HCT116 (cell line): Measurements from ENCODE around the gene PAOX. TPM values are rescaled to one million over a fixed set of nuclear protein-coding genes. Genes with fewer than 3 reads are reported as not detected.

Source experiments
- ATAC-seq: fragments of 200-7000 bp; cut with Tn5 transposase; 2 replicates; pipeline ENCODE4 v1.9.1; 2020; ENCODE audit warnings: mild to moderate bottlenecking, moderate library complexity
- BruUV-seq: library from RNA; stranded (reverse); fragments of 400-500 nt; replicated peaks from 2 replicates; lab custom pipeline; 2021; lab: Mats Ljungman, UMichigan
- CTCF ChIA-PET: fragments of 300-600 bp; sonication (Branson Sonifier 250); formaldehyde crosslinking; loops from one replicate; lab custom pipeline; 2021; ENCODE audit warnings: antibody characterized with exemption; lab: Charles Lee
- POLR2A ChIA-PET: fragments of 300-600, 350-600 bp; sonication (Branson Sonifier 250); formaldehyde crosslinking; loops from one replicate; lab custom pipeline; 2021; ENCODE audit warnings: antibody characterized with exemption; lab: Charles Lee
- RAD21 ChIA-PET, 2 experiments: fragments of 300-600 bp; sonication (Branson Sonifier 250); formaldehyde crosslinking; loops; one replicate each; lab custom pipeline; 2023; ENCODE audit warnings: low total read pairs in 2 of 2; ENCODE audit not compliant: uncharacterized antibody in 2 of 2, unreplicated experiment in 2 of 2, low non-redundant PET in 1 of 2; lab: Charles Lee
- DNase-seq: peaks from one replicate; pipeline ENCODE4 v3.0.0-alpha.2; 2010; ENCODE audit warnings: low read depth, low spot score
- H2AFZ ChIP-seq: fragments of 200-600 bp; shearing (Covaris generic), sonication (generic); 2 replicates; pipeline ENCODE4 v1.6.1; 2017; ENCODE audit warnings: low read depth, mixed run types, mixed read lengths, antibody characterized with exemption, low read length; ENCODE audit not compliant: poor library complexity, severe bottlenecking
- H3K27ac ChIP-seq: 2 replicates; pipeline ENCODE4 v1.5.1; 2012; ENCODE audit warnings: low read depth, low read length
- H3K27me3 ChIP-seq: fragments of 200-600 bp; sonication (generic); 2 replicates; pipeline ENCODE4 v1.6.1; 2016; ENCODE audit warnings: mixed run types, low read length, mixed read lengths; ENCODE audit not compliant: insufficient read depth
- H3K36me3 ChIP-seq, 2 experiments: fragments of 200-500 bp in 1 of 2; fragments of 200-600 bp in 1 of 2; sonication (Bioruptor generic) in 1 of 2; sonication (generic) in 1 of 2; 2 replicates each; pipeline versions ENCODE4 v1.5.1 to v1.6.1; 2014 to 2016; ENCODE audit warnings: low read length in 2 of 2, inconsistent platforms in 1 of 2, mixed read lengths in 1 of 2, mixed run types in 1 of 2; ENCODE audit not compliant: insufficient read depth in 2 of 2, control insufficient read depth in 1 of 2
- H3K4me1 ChIP-seq, 2 experiments: fragments of 200-600 bp in 1 of 2; sonication (generic) in 1 of 2; 2 replicates each; pipeline versions ENCODE4 v1.5.1 to v1.6.1; 2012 to 2017; ENCODE audit warnings: low read length in 2 of 2, inconsistent platforms in 1 of 2, mild to moderate bottlenecking in 1 of 2, mixed read lengths in 1 of 2, mixed run types in 1 of 2, moderate library complexity in 1 of 2; ENCODE audit not compliant: insufficient read depth in 2 of 2, control insufficient read depth in 1 of 2
- H3K4me2 ChIP-seq: fragments of 200-600 bp; sonication (generic); 2 replicates; pipeline ENCODE4 v1.6.1; 2017; ENCODE audit warnings: mixed run types, low read length, mixed read lengths
- H3K4me3 ChIP-seq, 2 experiments: fragments of 200-600 bp in 1 of 2; sonication (generic) in 1 of 2; replicated peaks in 1 of 2; 2 replicates each; pipeline ENCODE4 v1.5.1; 2011 to 2016; ENCODE audit warnings: low read length in 2 of 2, control low read depth in 1 of 2, low read depth in 1 of 2, mild to moderate bottlenecking in 1 of 2, mixed read lengths in 1 of 2, mixed run types in 1 of 2
- H3K79me2 ChIP-seq: fragments of 200-600 bp; sonication (generic); 2 replicates; pipeline ENCODE4 v1.6.1; 2017; ENCODE audit warnings: mild to moderate bottlenecking, mixed run types, low read length, moderate library complexity, mixed read lengths; ENCODE audit not compliant: insufficient read depth
- H3K9ac ChIP-seq: fragments of 200-600 bp; sonication (generic); 2 replicates; pipeline ENCODE4 v1.6.1; 2016; ENCODE audit warnings: low read length, mixed read lengths
- H3K9me2 ChIP-seq: fragments of 200-600 bp; sonication (generic), shearing (Covaris generic); 2 replicates; pipeline ENCODE4 v1.6.1; 2017; ENCODE audit warnings: mixed run types, mild to moderate bottlenecking, moderate library complexity; ENCODE audit not compliant: insufficient read depth
- H3K9me3 ChIP-seq, 2 experiments: fragments of 200-500 bp in 1 of 2; fragments of 200-600 bp in 1 of 2; sonication (Bioruptor generic) in 1 of 2; sonication (generic) in 1 of 2; 2 replicates each; pipeline ENCODE4 v1.6.1; 2014 to 2017; ENCODE audit warnings: low read length in 2 of 2, mixed read lengths in 2 of 2, inconsistent platforms in 1 of 2, low read depth in 1 of 2, mild to moderate bottlenecking in 1 of 2, mixed run types in 1 of 2, moderate library complexity in 1 of 2; ENCODE audit not compliant: control insufficient read depth in 1 of 2, insufficient read depth in 1 of 2
- H4K20me1 ChIP-seq: fragments of 200-600 bp; sonication (generic), shearing (Covaris generic); 2 replicates; pipeline ENCODE4 v1.6.1; 2017; ENCODE audit warnings: mixed run types, mild to moderate bottlenecking, moderate library complexity; ENCODE audit not compliant: insufficient read depth
- CBX3 ChIP-seq: IDR thresholded peaks from 2 replicates; pipeline ENCODE4 v1.6.1; 2012; ENCODE audit warnings: low read depth
- CEBPB ChIP-seq: IDR thresholded peaks from 2 replicates; pipeline ENCODE4 v1.6.1; 2012; ENCODE audit warnings: low read depth
- CTCF ChIP-seq, 3 experiments: fragments of 200-600 bp in 1 of 3; sonication (generic) in 1 of 3; IDR thresholded peaks in 2 of 3; conservative IDR thresholded peaks in 1 of 3; 2 replicates each; pipeline ENCODE4 v1.5.1; 2012 to 2017; ENCODE audit warnings: low read depth in 2 of 3, low read length in 2 of 3, antibody characterized with exemption in 1 of 3, borderline replicate concordance in 1 of 3, control low read depth in 1 of 3, mild to moderate bottlenecking in 1 of 3, mixed read lengths in 1 of 3, mixed run types in 1 of 3, moderate library complexity in 1 of 3; ENCODE audit not compliant: insufficient read depth in 1 of 3
- EGR1 ChIP-seq: IDR thresholded peaks from 2 replicates; pipeline ENCODE4 v1.6.1; 2012; ENCODE audit warnings: low read depth
- ELF1 ChIP-seq: IDR thresholded peaks from 2 replicates; pipeline ENCODE4 v1.6.1; 2012; ENCODE audit warnings: low read depth, borderline replicate concordance
- EZH2phosphoT487 ChIP-seq: fragments of 200-600 bp; IDR thresholded peaks from 2 replicates; pipeline ENCODE4 v1.6.1; 2018; ENCODE audit warnings: antibody characterized with exemption, borderline replicate concordance
- FOSL1 ChIP-seq: IDR thresholded peaks from 2 replicates; pipeline ENCODE4 v1.6.1; 2012; ENCODE audit warnings: low read depth
- MAX ChIP-seq: IDR thresholded peaks from 2 replicates; pipeline ENCODE4 v1.6.1; 2012
- POLR2AphosphoS5 ChIP-seq: IDR thresholded peaks from 2 replicates; pipeline ENCODE4 v1.6.1; 2011; ENCODE audit warnings: mild to moderate bottlenecking, low read depth, low read length, moderate library complexity
- SRF ChIP-seq: IDR thresholded peaks from 2 replicates; pipeline ENCODE4 v1.6.1; 2012; ENCODE audit warnings: low read depth
- TCF7L2 ChIP-seq: IDR thresholded peaks from 2 replicates; pipeline ENCODE4 v1.7.0; 2011; ENCODE audit warnings: borderline replicate concordance, inconsistent platforms; ENCODE audit not compliant: insufficient read depth, insufficient read length; ENCODE audit errors: extremely low read depth
- ZBTB33 ChIP-seq: IDR thresholded peaks from 2 replicates; pipeline ENCODE4 v1.6.1; 2011; ENCODE audit warnings: mild to moderate bottlenecking, low read length, moderate library complexity; ENCODE audit not compliant: insufficient replicate concordance; ENCODE audit errors: extremely low read depth
- ZNF274 ChIP-seq: fragments of 200-500 bp; sonication (Bioruptor generic); IDR thresholded peaks from 2 replicates; pipeline ENCODE4 v1.6.1; 2014; ENCODE audit warnings: mild to moderate bottlenecking, low read depth, low read length, inconsistent platforms
- intact Hi-C: fragments of 100-400 bp; cut with micrococcal nuclease; formaldehyde crosslinking; loops from 2 replicates; pipeline ENCODE4 v1.10.0; 2022
- total RNA-seq: library from RNA; stranded (reverse); gene quantifications from one replicate; pipeline ENCODE4 v1.2.1, GENCODE V29; 2021; ENCODE audit not compliant: unreplicated experiment

The PAOX gene
- total RNA-seq, 1 experiment from 2014 or later: 3.5 TPM

- no peaks in the 10 kb centered on the region for H3K9me2 ChIP-seq
- H3K4me3 ChIP-seq: no peak overlapping the region
- H3K79me2 ChIP-seq: no peaks in the 10 kb centered on the region
- no peak overlapping the region for H3K27ac ChIP-seq
- TF ChIP-seq ELF1: no peak
- TF ChIP-seq EGR1: no peak
- no peak for TF ChIP-seq CEBPB
- TF ChIP-seq MAX: no peak
- TF ChIP-seq EZH2phosphoT487: no peak
- no peak for TF ChIP-seq FOSL1
- TF ChIP-seq TCF7L2: no peak
- no peak for TF ChIP-seq ZNF274
- no peak for TF ChIP-seq ZBTB33
- TF ChIP-seq CBX3: no peak
- no peak for TF ChIP-seq SRF
- no peak for TF ChIP-seq POLR2AphosphoS5
- TF ChIP-seq CTCF (IDR thresholded peaks at IDR 0.05 in 2 of 3, conservative IDR thresholded peaks at IDR 0.05 in 1 of 3; ENCODE audit: borderline replicate concordance in 1 of 3, insufficient read depth in 1 of 3, low read depth in 2 of 3, low read length in 2 of 3): no peak
- no peaks in the 10 kb centered on the region for H3K9me3 ChIP-seq
- H4K20me1 ChIP-seq: no peaks in the 10 kb centered on the region
- no peak for DNase-seq
- no peaks in the 10 kb centered on the region for H3K36me3 ChIP-seq
- H3K9ac ChIP-seq: no peak overlapping the region
- CTCF ChIA-PET: no interaction called here
- POLR2A ChIA-PET: no interaction called here
- no peaks in the 10 kb centered on the region for H3K27me3 ChIP-seq
- no peak for ATAC-seq
- RAD21 ChIA-PET: no interaction called here
- no peak overlapping the region for H2AFZ ChIP-seq
- no peaks in the 10 kb centered on the region; a peak in 1 of 4 replicates for H3K4me1 ChIP-seq
- no TSS peak for BruUV-seq
- no peak overlapping the region for H3K4me2 ChIP-seq
- intact Hi-C loops: no loop called here
Measured at GRCh38 chr10:133334503-133335245, 44.4 kb upstream of the PAOX start.
